HEK293T (cell line): ENCODE measurements around the gene WIZ.

Experiments used
- CTCF ChIA-PET: fragments of 350-600 bp; formaldehyde crosslinking; extraction: SDS; loops from one replicate; lab custom pipeline; 2021; ENCODE audit warnings: antibody characterized with exemption, inconsistent platforms; lab: Yijun Ruan, JAX
- POLR2A ChIA-PET: fragments of 350-600 bp; formaldehyde crosslinking; extraction: SDS; loops from one replicate; lab custom pipeline; 2020; ENCODE audit warnings: antibody characterized with exemption, inconsistent platforms; lab: Yijun Ruan, JAX
- DNase-seq: peaks from one replicate; pipeline ENCODE4 v3.0.0; 2012; ENCODE audit warnings: mixed read lengths; ENCODE audit errors: extremely low spot score
- ARNT ChIP-seq: fragments of 450-650 bp; IDR thresholded peaks from 2 replicates; pipeline ENCODE4 v1.6.1; 2017; ENCODE audit warnings: mild to moderate bottlenecking
- BHLHE40 ChIP-seq: fragments of 450-650 bp; IDR thresholded peaks from 2 replicates; pipeline ENCODE4 v1.6.1; 2016; ENCODE audit warnings: mild to moderate bottlenecking, moderate library complexity, borderline replicate concordance
- CTBP1 ChIP-seq: fragments of 450-650 bp; IDR thresholded peaks from 2 replicates; pipeline ENCODE4 v1.6.1; 2016; ENCODE audit warnings: borderline replicate concordance
- ELF4 ChIP-seq: fragments of 450-650 bp; IDR thresholded peaks from 2 replicates; pipeline ENCODE4 v1.6.1; 2017; ENCODE audit warnings: antibody characterized with exemption
- FOXA1 ChIP-seq: fragments of 450-650 bp; IDR thresholded peaks from 2 replicates; pipeline ENCODE4 v1.6.1; 2016; ENCODE audit warnings: mild to moderate bottlenecking
- FOXK2 ChIP-seq: fragments of 450-650 bp; IDR thresholded peaks from 2 replicates; pipeline ENCODE4 v1.6.1; 2016; ENCODE audit warnings: mild to moderate bottlenecking
- FOXM1 ChIP-seq: fragments of 450-650 bp; IDR thresholded peaks from 2 replicates; pipeline ENCODE4 v1.6.1; 2017; ENCODE audit warnings: mild to moderate bottlenecking, borderline replicate concordance
- HDGF ChIP-seq: fragments of 450-650 bp; IDR thresholded peaks from 2 replicates; pipeline ENCODE4 v1.6.1; 2017; ENCODE audit warnings: antibody characterized with exemption, borderline replicate concordance
- L3MBTL2 ChIP-seq: fragments of 450-650 bp; conservative IDR thresholded peaks from 2 replicates; pipeline ENCODE4 v1.6.1; 2016; ENCODE audit warnings: mild to moderate bottlenecking
- LEF1 ChIP-seq: fragments of 450-650 bp; IDR thresholded peaks from 2 replicates; pipeline ENCODE4 v1.6.1; 2017; ENCODE audit warnings: mild to moderate bottlenecking, borderline replicate concordance
- NFRKB ChIP-seq: fragments of 450-650 bp; IDR thresholded peaks from 2 replicates; pipeline ENCODE4 v1.6.1; 2016; ENCODE audit warnings: mild to moderate bottlenecking, moderate library complexity
- SP1 ChIP-seq: fragments of 450-650 bp; IDR thresholded peaks from 2 replicates; pipeline ENCODE4 v1.6.1; 2017
- SUZ12 ChIP-seq: fragments of 450-650 bp; IDR thresholded peaks from 2 replicates; pipeline ENCODE4 v1.6.1; 2016; ENCODE audit warnings: mild to moderate bottlenecking
- TARDBP ChIP-seq: fragments of 450-650 bp; IDR thresholded peaks from 2 replicates; pipeline ENCODE4 v1.6.1; 2016
- ZNF384 ChIP-seq: fragments of 450-650 bp; IDR thresholded peaks from 2 replicates; pipeline ENCODE4 v1.6.1; 2016
- TF ChIP-seq, protein P1 (sequence below): fragments of 450-650 bp; IDR thresholded peaks from 2 replicates; pipeline ENCODE4 v1.6.1; 2016

The WIZ gene

DNA sequence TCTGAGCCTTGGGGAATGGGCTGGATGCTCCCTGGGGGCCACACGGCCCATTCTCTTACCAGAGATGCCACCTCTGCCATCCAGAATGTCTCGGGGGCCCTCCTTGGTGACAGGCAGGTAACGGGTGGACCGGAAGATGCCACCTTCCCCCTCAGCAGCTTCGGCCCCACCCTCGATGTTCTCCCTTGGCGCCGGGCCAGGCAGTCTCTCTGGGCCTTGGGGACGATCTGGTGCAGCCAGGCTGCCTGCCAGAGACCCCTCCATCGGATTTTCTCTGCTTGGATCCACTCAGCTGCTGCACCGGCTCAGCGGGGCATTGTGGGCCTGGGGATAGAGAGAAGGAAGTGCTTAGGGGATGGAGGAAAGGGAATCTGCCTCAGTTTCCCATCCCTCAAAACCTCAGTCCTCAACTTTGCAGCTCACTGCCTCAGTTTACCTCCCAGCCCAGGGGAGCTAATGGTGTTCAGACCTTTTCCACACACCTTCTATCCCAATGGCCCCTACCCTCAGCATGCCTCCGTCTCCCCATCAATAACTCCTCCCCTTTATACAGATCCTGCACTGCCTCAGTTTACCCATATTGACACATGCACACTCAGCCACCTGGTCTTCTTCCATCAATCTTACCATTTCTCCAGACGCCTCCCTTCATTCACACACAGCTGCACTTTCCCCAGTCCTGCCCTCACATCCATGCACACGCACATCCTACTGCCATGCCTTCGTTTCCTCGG, 1.5 kb downstream of the WIZ start:
- DNase-seq, result no peak
- CTCF ChIA-PET, result no interaction called here
- POLR2A ChIA-PET, result interaction anchor here (0.8 to 1.6 kb wide), 2 partner anchors 9 to 29 kb away, joined by 3 to 5 read pairs; partner anchors contain the start of gene AKAP8L
- no peak for TF ChIP-seq BHLHE40
- no peak for TF ChIP-seq ZNF384
- no peak for TF ChIP-seq SUZ12
- no peak for TF ChIP-seq NFRKB
- no peak for TF ChIP-seq L3MBTL2

- CTCF ChIA-PET, result no interaction called here
- DNase-seq, result no peak
- POLR2A ChIA-PET, result interaction anchor here (1.6 kb wide), 1 partner anchor 28 kb away, joined by 5 read pairs; the partner anchor contains the start of gene AKAP8L
- TF ChIP-seq FOXM1 (no peak), ELF4 (no peak), HDGF (no peak), BHLHE40 (no peak), FOXK2 (no peak), L3MBTL2 (no peak), ARNT (no peak), TARDBP (no peak), NFRKB (no peak), FOXA1 (no peak), CTBP1 (no peak), LEF1 (no peak), SUZ12 (no peak)
- TF ChIP-seq, protein P1, sequence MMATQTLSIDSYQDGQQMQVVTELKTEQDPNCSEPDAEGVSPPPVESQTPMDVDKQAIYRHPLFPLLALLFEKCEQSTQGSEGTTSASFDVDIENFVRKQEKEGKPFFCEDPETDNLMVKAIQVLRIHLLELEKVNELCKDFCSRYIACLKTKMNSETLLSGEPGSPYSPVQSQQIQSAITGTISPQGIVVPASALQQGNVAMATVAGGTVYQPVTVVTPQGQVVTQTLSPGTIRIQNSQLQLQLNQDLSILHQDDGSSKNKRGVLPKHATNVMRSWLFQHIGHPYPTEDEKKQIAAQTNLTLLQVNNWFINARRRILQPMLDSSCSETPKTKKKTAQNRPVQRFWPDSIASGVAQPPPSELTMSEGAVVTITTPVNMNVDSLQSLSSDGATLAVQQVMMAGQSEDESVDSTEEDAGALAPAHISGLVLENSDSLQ, result no peak
These were observed 2.7 kb downstream of the WIZ start for GRCh38 chr19:15447057-15447456.

DNA sequence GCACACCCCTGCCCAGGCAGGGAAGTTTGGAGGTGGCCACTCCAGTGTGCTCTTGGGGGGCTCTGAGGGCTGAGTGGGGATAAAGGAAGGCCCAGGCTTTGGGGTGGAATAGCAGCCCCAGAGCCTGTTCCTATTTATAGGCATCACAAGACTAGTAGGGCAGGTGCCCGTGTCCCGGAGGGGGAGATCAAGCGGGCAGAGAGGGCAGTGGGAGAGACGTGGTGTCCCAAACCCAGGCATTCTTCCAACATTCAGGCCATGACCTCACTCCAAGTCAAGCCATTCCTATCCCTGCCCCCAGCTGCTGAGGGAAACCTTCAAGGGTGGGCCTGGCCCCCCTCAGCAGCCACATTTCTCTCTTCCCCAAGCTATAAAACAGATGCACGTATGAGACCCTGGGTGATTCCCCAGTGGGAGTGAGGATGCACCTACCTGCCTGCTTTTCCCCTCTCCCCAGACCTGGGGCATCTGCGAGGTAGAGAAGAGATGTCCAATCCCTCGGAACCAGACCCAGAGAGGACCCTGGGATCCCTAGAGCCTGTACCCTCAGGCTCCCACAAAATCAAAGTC, 3.9 kb downstream of the WIZ start:
- ChIA-PET POLR2A (interaction anchor here (0.9 to 1.0 kb wide), 2 partner anchors 13 to 27 kb away, joined by 3 to 4 read pairs; partner anchors contain the start of gene AKAP8L), CTCF (no interaction called here)
- DNase-seq, result no peak
- TF ChIP-seq FOXM1 (no peak), FOXA1 (no peak), BHLHE40 (no peak), CTBP1 (no peak), TARDBP (no peak), FOXK2 (no peak), SUZ12 (no peak), L3MBTL2 (no peak), ELF4 (no peak), SP1 (no peak), ARNT (no peak)
- TF ChIP-seq, protein P1, result no peak

DNA sequence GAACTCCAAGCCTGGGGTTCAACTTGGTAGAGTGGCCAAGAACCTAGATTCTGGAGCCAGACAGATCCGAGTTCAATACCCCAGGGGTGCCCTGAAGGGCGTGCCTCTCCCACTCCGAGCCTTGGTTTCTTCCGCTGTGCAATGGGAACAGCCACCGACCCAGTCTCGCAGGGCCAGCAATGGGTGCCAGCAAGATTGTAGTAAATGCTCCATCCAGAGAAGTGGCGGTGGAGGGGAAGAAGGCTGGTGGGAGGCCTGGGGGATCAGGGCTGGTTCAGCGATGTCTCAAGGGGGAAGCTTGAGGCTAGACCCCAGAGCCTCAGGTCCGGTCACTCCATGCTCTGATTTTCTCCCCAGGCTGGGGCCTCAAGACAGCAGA, 4.5 kb downstream of the WIZ start:
- POLR2A ChIA-PET, result interaction anchor here (0.9 kb wide), 1 partner anchor 26 kb away, joined by 3 read pairs; the partner anchor contains the start of gene AKAP8L

GRCh38 chr19:15444505-15445226, 5.1 kb downstream of the WIZ start:
- ChIA-PET CTCF (no interaction called here), POLR2A (no interaction called here)
- no peak for DNase-seq
- TF ChIP-seq LEF1 (no peak), FOXK2 (no peak), CTBP1 (no peak), ZNF384 (no peak), BHLHE40 (no peak), HDGF (no peak), SUZ12 (no peak), ARNT (no peak), ELF4 (no peak), NFRKB (no peak), SP1 (no peak), TARDBP (no peak), FOXA1 (no peak), L3MBTL2 (no peak), FOXM1 (no peak)
- TF ChIP-seq, protein P1, result no peak

More for the DNA sequence above, 4.5 kb downstream of the WIZ start:
- TF ChIP-seq HDGF (no peak), NFRKB (no peak), SP1 (no peak), L3MBTL2 (no peak), SUZ12 (no peak), FOXK2 (no peak), CTBP1 (no peak), ARNT (no peak), ZNF384 (no peak), TARDBP (no peak), LEF1 (no peak), FOXM1 (no peak), BHLHE40 (no peak), FOXA1 (no peak), ELF4 (no peak)
- TF ChIP-seq, protein P1, result no peak
- DNase-seq, result no peak
- CTCF ChIA-PET, result no interaction called here
